ENCODE measurements around the gene GRB14.

DNA sequence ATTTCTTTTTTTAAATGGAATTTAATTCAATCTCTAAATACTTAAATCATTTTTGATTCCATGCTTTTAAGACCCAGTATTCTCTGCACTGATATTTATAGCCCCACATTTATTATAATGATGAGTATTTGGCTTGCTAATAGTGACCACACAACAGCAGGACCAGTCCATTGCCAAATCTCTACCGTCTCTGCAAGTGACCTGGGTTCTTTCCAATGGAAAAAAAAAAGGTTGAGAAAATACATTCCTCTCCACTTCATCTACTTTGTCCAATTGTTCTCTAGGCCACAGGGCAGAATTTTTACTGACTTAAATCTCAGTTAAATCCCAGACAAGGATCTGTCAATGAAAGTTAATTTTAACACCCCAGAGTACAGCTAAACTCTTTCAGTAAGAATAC lies 20.5 kb downstream of the GRB14 start:
- no peak for TF ChIP-seq POLR2A (IDR thresholded peaks at IDR 0.05)
- TF ChIP-seq, protein P1, sequence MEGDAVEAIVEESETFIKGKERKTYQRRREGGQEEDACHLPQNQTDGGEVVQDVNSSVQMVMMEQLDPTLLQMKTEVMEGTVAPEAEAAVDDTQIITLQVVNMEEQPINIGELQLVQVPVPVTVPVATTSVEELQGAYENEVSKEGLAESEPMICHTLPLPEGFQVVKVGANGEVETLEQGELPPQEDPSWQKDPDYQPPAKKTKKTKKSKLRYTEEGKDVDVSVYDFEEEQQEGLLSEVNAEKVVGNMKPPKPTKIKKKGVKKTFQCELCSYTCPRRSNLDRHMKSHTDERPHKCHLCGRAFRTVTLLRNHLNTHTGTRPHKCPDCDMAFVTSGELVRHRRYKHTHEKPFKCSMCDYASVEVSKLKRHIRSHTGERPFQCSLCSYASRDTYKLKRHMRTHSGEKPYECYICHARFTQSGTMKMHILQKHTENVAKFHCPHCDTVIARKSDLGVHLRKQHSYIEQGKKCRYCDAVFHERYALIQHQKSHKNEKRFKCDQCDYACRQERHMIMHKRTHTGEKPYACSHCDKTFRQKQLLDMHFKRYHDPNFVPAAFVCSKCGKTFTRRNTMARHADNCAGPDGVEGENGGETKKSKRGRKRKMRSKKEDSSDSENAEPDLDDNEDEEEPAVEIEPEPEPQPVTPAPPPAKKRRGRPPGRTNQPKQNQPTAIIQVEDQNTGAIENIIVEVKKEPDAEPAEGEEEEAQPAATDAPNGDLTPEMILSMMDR (IDR thresholded peaks at IDR 0.05): no peak

All from uterus (tissue), 2 donors.